Peyer's patch (tissue), 4 donors: ENCODE measurements around the gene MZB1.

Experiments
- POLR2A ChIP-seq, 2 donors: fragments of 450-650 bp; IDR thresholded peaks; one replicate each; pipeline ENCODE4 v1.5.1; 2017; ENCODE audit warnings: antibody characterized with exemption in 2 of 2, mild to moderate bottlenecking in 2 of 2, moderate library complexity in 2 of 2
- TF ChIP-seq, protein P1 (sequence below), 6 experiments: fragments of 450-650 bp in 4 of 6; fragments of 200-600 bp in 2 of 6; sonication (generic) in 1 of 6; IDR thresholded peaks; one replicate each; pipeline ENCODE4 v1.5.1; 2017 to 2019; ENCODE audit warnings: antibody characterized with exemption in 6 of 6, mild to moderate bottlenecking in 3 of 6, moderate library complexity in 1 of 6

DNA sequence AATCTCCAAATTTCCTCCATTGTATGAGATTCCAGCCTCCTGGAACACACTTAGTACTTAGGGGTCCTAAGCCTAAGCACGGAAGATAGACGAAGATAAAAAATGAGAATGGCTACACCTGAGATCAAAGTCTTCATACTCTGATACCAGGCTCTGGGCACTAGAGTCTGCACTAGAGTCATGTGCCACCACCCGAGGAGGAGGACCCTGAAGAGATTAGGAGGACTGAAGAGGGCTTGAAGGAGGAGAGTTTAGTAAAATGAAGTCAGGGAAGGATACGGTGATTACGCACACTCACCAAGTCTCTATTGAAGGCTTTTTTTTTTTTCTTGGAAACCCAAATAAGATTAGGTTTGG, 14.7 kb upstream of the MZB1 start:
- TF ChIP-seq, protein P1, sequence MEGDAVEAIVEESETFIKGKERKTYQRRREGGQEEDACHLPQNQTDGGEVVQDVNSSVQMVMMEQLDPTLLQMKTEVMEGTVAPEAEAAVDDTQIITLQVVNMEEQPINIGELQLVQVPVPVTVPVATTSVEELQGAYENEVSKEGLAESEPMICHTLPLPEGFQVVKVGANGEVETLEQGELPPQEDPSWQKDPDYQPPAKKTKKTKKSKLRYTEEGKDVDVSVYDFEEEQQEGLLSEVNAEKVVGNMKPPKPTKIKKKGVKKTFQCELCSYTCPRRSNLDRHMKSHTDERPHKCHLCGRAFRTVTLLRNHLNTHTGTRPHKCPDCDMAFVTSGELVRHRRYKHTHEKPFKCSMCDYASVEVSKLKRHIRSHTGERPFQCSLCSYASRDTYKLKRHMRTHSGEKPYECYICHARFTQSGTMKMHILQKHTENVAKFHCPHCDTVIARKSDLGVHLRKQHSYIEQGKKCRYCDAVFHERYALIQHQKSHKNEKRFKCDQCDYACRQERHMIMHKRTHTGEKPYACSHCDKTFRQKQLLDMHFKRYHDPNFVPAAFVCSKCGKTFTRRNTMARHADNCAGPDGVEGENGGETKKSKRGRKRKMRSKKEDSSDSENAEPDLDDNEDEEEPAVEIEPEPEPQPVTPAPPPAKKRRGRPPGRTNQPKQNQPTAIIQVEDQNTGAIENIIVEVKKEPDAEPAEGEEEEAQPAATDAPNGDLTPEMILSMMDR (IDR thresholded peaks at IDR 0.05): no peak
- no peak for TF ChIP-seq POLR2A (IDR thresholded peaks at IDR 0.05)
